Measurements from ENCODE around the gene KCNAB1.

Gene KCNAB1

DNA sequence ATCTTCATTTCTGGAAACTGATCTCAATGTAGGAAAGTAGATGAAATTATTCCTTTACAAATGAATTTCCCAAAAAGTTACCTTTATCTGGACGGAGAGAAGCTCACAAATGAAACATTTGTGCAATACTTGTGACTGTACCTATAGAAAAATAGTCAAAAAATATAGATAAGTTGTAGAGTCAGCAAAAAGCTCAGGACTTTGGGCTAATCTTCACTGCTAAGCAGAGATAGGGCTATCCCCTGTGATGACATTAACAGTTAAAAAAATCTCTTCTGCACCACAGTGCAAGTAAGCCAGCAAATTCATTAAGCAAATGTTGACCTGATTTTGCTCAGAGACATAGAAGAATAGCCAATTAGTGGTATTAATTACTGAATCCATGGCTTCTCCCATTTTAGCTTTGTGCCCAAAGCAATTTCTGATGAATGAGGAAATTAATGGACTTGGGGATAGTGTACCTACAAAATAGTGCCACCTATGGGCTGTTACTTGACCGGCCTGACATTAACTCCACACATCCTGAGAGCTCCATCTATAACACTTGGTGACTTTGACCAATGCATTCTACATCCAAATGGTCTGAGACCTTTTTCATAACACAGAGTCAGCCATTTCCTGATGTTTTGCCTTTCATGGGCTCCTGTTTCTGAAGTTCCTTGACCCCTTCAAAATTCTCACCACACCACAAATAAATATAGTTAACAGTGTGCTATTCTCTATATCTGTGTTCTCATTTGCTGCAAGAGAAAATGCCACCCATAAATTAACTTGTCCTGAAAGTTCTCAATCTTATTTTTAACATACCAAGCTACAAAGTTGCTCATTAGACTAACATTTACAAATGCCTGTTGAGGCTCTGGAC lies 329.6 kb downstream of the KCNAB1 start:
- DNase-seq (ENCODE audit: low read depth, low spot score) = peak; percentile 47

DNA sequence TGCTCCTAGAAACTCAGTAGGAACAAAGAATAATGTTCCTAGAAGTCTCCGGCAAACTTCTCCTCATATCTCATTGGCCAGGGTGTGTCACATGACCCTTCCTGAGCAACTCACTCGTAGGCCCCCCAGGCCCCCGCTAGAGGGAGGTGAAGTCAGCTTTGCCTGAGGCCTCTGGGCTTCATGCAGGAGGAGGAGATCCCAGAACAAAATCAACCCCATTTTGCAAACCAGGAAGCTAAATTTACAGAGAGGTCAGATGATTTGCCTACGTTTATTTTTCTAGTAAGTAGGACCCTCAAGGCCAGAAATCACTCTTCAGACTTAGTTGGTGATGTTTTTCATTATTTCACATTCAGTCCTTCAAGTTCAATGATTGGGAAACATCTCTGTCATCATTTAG lies 335.5 kb downstream of the KCNAB1 start:
- no peak for DNase-seq (ENCODE audit: low read depth, low spot score)

DNA sequence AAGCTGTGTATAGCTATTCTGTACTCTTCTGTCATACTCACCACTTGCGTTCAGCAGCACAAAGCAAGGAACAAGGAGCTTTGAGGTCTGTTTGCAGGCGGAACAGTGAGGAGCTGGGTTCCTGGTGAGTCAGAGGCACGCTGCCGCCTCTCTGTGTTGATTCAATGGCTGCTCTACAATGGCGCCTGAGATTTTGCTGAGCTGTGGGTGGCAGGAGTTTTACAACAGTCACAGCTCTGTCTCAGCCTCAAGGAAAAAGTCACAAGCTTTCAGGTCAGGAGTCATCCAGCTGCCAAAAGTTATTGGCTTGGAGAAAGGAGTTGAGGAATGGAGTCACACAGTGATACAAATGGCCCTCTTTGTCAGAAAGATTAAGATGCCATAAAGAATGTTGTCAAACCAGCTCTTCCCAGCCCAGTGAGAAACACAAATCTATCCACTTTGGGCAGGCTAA lies 336.4 kb downstream of the KCNAB1 start:
- peak; percentile 79 for DNase-seq (ENCODE audit: low read depth, low spot score)

DNA sequence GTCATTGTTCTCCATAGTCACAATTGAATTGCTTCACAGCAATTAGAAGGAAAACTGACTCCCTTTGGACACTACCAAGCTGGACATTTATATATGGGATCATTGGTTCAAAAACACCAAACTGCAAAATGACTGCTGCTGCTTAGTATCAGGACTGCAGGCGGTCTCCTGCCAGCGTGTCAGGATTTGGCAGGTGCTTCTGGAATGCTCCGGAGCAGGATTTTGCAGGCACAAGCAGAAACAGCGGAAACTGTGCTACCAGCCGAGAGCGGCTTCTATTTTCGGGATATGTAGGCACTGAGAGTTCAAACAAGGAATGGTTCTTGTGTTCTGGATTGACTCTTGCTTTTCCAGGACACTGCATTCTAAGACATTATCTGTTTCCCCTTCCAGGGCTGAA lies 339.1 kb downstream of the KCNAB1 start:
- no peak for DNase-seq (ENCODE audit: low read depth, low spot score)

DNA sequence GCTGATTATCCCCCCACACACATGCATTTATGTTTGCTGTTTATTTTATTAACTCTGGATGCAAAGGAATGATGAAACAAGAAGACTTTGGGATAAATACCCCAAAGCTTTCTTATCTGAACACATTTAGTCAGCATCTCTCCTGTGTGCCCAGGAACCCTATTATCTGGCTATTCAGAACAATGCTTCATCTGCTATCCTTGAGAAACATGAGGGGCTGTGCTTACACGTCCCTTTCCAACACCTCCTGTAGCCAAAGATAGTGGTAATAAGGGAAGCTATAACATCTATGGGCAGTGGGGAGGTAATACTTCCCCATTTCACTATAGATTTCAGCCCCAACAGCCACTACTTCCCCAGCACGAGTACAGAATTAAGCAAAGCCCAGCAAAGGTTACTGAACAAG lies 339.8 kb downstream of the KCNAB1 start:
- DNase-seq (ENCODE audit: low read depth, low spot score) = no peak

DNA sequence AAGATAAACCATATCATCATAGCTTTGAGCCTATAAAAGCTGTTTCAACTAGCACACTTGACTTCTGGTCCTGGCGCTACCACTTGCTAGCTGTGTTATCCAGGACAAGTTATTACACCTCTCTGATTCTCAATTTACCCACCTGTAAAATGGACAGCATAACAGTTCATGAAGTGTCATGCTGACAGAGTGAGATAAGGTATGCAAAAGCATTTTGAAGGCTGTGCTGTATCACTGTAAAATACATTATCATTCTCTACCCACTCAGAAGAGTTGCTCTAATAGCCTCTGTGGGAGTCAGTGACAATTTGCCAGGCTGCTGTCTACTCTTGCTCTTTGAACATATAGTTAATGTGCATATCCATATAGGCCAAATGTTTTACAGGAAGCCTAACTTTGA lies 341.5 kb downstream of the KCNAB1 start:
- no peak for DNase-seq (ENCODE audit: low read depth, low spot score)

DNA sequence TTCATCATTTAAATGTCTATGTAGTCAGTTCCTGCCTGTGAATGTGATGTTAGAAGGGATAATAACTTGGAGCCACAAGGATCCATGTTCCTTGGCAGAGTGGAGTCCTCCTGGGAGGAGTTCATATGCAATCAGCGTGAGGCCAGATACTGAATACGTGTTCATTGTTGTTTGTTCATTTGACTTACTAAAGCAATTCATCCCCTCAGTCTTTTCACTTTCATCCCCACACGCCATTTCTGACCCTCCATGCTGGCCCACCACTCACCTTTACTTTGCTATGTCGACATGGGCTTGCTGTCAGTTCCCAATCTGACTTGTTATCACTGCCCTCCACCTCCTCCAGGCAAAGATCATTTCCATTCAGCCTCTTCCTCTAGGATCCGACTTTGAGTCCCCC lies 342.7 kb downstream of the KCNAB1 start:
- DNase-seq (ENCODE audit: low read depth, low spot score) = no peak

DNA sequence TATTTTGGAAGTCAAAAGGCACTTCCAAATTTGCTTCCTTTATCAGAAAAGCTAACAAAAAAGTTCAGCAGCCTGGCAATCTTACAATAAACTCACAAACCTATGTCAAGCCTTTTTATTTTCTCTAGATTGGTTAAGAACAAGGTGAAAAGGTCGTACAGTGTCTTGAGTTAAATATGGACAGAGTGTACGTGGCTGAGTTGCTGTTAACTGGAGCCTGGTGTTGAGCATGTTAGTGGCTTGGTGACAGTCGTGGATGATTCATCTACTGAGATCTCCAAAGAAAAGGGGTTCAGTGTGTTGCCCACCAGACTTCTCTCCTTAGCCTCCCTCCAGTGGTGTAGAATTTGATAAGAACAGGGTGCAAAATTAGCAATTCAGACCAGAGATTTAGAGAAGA lies 344.8 kb downstream of the KCNAB1 start:
- no peak for DNase-seq (ENCODE audit: low read depth, low spot score)

DNA sequence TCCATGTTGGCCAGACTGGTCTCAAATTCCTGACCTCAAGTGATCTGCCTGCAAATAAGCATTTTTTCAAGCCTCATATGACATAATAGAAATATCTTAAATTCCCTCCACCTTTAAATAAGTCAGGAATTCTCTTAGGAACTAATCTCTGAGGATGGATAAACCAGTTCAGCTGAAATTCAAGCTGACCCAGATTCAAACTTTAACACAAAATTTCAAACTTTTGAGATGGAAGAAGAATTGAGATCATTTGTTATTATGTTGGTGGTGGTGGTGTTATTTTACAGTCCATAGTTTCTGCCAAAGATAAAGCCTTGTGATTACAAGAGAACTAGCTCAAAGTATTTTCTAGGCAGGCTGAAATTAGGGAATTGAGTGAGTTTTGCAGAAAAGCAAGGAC lies 349.1 kb downstream of the KCNAB1 start:
- no peak for DNase-seq (ENCODE audit: low read depth, low spot score)

DNA sequence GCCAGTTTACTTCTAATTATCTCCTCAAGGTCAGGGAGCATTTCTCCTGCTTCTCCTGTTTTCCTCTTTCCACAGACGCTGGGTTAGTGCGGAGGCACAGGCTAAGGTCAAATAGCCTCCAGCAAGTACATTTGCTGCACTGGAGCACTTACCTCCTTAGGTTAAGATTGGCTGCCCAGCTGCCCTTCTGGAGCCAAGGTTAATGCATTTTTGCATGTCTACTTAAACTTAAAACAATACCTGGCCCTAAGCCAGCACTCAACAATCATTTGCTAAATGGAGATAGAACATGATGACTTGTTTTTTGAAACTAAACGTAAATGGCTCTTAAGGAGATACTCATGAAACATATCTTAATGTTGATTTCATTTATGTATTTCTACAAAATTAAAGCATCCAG lies 351.1 kb downstream of the KCNAB1 start:
- DNase-seq (ENCODE audit: low read depth, low spot score) = no peak

DNA sequence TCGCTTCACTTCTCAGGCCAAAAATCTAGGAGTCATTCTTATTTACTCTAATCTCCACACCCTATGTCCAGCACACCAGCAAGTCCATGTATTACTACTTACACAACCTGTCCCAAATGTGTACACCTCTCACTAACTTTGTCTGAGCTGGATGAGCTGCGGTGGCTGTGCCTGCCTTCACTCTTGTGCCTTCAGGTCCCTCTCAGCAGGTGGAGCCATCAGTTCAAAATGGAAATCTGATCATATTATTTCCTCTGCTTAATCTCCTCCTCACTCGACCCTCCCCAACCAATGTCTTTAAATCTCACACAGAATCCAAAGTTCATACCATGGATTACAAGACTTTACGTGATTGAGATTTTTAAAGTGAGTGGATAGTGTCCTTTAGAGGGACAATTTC lies 351.8 kb downstream of the KCNAB1 start:
- no peak for DNase-seq (ENCODE audit: low read depth, low spot score)

DNA sequence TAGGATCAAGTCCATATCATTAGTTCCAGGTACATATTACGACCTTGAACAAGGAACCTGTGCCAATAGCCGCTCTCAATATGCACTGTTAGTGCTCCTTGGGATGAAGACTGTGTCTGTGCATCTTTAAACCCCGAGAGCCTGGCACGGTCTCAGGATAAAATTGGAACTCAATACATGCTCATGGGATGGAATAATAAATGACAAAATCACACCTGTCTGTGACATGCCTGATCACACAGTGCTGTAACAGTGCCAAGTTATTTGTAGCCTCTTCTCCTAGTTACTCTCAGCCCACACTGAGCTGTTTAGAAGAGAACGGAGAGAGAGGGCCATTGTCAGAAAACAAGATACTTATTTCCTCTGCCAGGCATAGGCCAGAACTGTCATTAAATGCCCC lies 352.3 kb downstream of the KCNAB1 start:
- DNase-seq (ENCODE audit: low read depth, low spot score) = no peak

DNA sequence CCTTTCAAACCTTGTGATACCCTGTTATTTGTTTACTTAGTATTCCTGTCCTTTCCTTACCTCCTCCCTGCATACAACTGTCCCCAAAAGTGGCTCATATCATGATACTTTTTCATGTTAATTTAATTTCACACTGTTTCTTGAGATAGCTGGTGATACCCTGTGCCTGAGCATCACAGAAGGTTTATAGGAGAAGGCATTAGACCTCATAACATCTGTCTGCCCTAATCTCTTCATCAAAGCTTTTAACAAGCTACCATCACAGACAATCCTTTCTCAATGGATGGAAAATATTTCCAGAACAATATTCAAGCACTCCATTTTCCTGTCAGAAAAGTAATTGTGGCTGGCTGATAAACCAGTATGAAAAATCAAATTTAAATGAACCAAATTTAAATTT lies 353.0 kb downstream of the KCNAB1 start:
- no peak for DNase-seq (ENCODE audit: low read depth, low spot score)

DNA sequence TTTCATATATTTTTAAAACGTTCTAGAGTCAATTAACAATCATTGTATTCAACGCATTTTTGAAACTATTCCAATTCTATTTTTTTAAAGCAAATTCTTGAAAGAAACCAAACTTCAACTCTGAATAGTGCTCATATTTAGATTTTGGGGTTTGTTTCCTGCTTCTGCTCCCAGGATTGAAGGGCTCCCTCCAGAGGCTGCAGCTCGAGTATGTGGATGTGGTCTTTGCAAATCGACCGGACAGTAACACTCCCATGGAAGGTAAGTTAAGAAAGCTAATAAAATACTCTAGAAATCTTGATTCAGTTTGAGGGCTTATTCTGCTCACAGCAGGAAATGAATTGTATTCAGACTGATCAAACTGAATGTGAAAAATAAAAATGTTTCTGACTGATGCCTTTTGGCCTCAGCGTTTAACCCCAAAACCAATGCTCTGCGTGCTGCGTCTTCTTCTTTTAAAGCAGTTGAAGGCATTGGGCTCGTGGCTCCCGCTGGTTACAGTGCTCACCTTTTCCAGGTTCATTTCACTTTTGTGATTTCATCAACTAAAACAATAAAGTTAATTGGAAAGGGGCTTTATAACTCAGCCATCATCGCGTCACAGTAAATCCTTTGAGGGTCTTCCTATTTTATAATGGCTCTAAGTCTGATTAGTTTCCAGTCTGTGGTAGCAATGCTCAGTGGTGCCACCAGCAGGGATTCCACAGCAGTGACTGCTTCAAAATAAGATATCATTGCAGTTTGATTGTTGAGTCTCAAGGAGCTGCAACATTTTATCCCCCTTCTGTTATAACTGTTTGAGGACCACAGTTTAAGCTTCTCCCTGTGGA lies 354.4 kb downstream of the KCNAB1 start:
- DNase-seq (ENCODE audit: low read depth, low spot score) = no peak

DNA sequence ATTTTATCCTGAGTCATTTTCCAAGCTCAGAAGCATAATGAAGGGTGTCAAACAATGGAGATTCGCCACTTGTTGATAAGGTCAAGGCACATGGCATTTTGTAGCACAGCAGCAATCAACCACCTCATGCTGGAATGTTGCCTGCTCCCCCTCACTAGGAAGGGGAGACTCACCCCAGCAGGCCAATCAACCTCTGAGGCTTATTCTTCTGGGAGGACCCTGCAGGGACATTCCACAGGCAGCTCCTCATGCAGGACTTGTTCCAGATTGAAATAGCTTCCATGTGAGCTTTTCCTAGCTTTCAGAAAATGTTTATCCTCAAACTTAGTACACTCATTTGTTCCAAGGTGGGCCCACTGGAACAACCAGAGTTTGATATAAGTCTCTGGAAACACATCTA lies 356.9 kb downstream of the KCNAB1 start:
- peak; percentile 81 for DNase-seq (ENCODE audit: low read depth, low spot score)

DNA sequence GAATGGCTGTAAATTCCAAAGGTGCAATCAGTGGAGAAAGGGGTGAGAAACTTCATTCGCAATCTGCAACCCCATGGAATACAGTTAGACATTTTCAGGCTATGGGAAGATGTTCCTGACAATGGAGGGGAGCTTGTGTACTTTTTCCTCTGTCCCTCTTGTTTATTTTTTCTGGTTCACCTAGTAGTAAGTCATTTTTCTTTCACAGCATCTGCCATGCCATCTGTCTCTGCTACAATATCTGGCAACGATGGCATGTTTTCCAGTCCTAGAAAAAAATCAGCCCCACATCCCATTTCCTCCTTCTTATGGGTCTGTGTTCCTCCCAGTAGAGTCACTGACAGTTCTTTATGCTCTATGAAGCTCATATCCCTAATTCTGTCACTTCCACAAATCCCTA lies 358.5 kb downstream of the KCNAB1 start:
- no peak for DNase-seq (ENCODE audit: low read depth, low spot score)

DNA sequence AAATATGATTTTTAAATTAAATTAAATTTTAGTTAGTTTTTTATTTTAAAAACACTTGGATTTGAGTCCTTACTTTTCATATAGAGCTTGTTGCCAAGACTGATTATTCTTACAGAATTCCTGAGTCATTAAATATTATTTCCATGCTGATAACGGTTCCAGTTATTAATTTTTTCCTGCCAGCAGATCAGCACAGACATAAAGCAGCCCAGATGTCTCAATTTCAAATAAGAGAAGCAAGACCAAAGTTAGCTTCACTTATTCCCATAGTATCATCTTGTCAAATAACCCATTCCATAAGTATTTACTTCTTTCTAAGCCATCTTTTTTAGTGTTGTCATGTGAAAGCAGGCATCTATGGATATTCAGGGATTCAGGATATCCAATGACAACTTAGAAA lies 359.2 kb downstream of the KCNAB1 start:
- no peak for DNase-seq (ENCODE audit: low read depth, low spot score)

DNA sequence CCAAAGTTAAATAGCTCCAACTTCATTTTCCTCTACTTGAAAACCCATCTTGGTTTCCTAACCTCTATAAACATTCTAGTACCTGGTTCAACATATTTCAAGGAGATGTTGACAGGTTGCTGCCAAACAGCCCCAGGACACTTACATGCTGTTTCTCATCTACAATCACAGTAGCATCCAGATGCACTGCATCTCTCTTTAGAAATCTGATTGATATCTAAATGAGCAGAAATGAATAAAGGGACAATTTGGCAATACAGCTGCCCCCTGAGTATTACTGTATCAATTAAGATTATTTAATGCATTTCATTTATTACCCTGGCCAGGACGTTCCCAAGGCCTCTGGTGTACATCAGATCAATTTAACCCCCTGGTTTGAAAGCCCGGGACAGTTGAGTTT lies 360.6 kb downstream of the KCNAB1 start:
- no peak for DNase-seq (ENCODE audit: low read depth, low spot score)

DNA sequence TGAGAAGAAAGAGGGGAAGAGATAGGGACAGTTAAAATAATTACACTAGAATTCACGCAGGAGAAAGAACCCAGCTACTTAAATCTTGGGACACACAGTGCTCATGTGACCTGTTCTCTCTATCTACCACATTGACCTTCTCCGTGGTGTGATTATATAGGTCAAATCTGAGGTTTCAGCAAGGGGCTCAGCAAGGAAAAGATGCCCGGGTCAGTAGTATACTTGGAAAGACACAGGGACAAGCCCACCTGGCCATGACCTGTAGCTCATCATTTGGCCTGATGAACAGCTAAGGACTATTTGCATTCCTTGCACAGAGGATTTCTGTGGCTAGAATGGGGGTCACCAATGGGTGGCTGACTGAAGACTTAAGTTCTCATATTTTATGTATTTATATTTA lies 362.6 kb downstream of the KCNAB1 start:
- no peak for DNase-seq (ENCODE audit: low read depth, low spot score)

DNA sequence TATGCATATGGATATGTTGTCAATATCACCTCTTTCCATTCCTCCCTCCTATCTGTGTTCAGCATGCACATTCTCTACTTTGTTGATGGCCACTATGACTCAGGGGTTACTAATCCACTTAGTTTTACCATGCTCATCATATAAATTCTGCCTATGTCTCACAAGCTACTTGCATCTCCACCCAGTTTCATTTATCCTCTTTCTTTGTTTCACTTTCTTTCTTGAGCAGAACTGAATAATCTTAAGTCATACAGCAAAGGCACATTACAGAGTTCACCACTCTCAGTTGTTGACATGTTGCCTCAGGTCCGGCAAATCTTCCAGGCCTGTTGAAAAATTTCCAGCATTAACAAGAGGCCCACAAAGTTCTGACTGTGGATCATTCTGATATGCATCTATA lies 363.0 kb downstream of the KCNAB1 start:
- DNase-seq (ENCODE audit: low read depth, low spot score) = peak; percentile 51

DNA sequence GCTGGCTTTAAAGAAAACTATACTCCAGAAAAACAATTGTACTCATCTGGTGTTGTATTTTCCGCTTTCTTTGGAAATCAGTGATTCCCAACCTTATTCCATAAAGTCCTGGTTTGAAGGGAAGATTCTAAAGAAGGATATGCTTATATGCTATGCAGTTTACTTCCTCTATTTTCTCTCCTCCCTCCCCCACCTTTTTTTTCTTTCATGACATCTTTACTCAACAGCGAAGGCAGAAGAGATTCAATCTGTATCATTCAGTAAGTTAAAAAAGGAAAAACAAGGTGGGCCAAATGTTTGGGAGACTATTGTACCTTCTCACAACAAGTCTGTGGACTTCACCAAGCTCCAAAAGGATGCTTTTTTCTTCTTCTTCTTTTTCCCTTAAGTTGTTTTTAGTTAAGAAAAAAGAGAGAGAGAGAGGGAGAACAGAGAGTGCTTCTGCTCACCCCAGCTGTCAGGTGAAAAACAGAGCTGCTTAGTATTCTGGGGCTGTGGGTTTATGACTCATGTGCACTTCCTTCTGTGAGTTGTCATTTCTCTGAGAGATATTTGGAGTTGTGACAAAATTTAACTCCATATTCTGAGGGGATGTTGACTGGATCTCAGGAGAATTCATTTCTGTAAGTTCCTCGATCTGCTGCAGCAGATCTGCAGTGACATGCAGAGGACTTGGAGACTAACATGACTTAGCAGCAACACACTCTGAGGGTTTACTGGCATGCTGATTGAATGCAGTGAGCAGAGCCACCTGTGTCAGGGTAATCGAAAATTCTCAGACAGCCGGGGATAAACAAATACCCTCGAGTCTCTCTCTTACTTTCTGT lies 363.8 kb downstream of the KCNAB1 start:
- peak; percentile 74 for DNase-seq (ENCODE audit: low read depth, low spot score)

DNA sequence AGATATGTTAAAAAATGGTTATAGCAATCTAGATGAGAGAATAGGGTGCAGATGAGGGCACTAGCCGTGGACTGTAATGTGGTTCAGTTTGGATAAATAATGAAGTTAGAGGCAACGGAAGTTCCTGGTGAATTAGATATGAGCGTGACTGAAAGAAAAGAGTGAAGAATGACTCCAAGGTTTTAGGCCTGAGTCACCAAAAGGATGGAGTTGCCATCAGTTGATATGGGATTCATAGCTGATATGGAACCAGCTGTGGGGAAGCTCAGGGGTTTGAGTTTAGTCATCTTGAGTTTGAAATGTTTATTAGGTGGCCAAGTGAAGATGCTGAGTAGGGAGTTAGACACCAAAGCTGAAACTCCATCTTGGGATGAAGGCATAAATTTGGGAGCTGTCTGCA lies 368.4 kb downstream of the KCNAB1 start:
- DNase-seq (ENCODE audit: low read depth, low spot score) = no peak

All from astrocyte of the hippocampus (primary cell).